Panc1 (cell line): Measurements from ENCODE around the gene TP63. TPM values are rescaled to one million over a fixed set of nuclear protein-coding genes. Genes with fewer than 3 reads are reported as not detected.

ENCODE experiments used
- ATAC-seq: fragments of 200-7000 bp; cut with Tn5 transposase; 2 replicates; pipeline ENCODE4 v1.9.1; 2020; ENCODE audit warnings: mild to moderate bottlenecking, moderate library complexity
- BruUV-seq: library from RNA; stranded (reverse); fragments of 400-500 nt; replicated peaks from 2 replicates; lab custom pipeline; 2021; lab: Mats Ljungman, UMichigan
- CTCF ChIA-PET: fragments of 300-600 bp; sonication (Branson Sonifier 250); formaldehyde crosslinking; loops from one replicate; lab custom pipeline; 2022; ENCODE audit warnings: antibody characterized with exemption; lab: Charles Lee
- POLR2A ChIA-PET: fragments of 300-600 bp; sonication (Branson Sonifier 250); formaldehyde crosslinking; loops from one replicate; lab custom pipeline; 2022; ENCODE audit warnings: antibody characterized with exemption; lab: Charles Lee
- DNase-seq: peaks from one replicate; pipeline ENCODE4 v3.0.0-alpha.2; 2010; ENCODE audit warnings: low read depth, low spot score
- H3K27ac ChIP-seq: 2 replicates; pipeline ENCODE4 v1.5.1; 2011; ENCODE audit warnings: mild to moderate bottlenecking, low read length, inconsistent platforms
- H3K27me3 ChIP-seq: fragments of 200-500 bp; sonication (Bioruptor generic); 2 replicates; pipeline ENCODE4 v1.6.0; 2014; ENCODE audit warnings: low read length, inconsistent platforms; ENCODE audit not compliant: control insufficient read depth, insufficient read depth
- H3K36me3 ChIP-seq: fragments of 200-500 bp; sonication (Bioruptor generic); 2 replicates; pipeline ENCODE4 v1.5.1; 2014; ENCODE audit warnings: inconsistent platforms, mild to moderate bottlenecking, low read length, moderate library complexity; ENCODE audit not compliant: control insufficient read depth, insufficient read depth
- H3K4me1 ChIP-seq: 2 replicates; pipeline ENCODE4 v1.5.1; 2011; ENCODE audit warnings: inconsistent platforms, mild to moderate bottlenecking, low read length, moderate library complexity; ENCODE audit not compliant: control insufficient read depth, insufficient read depth
- H3K4me3 ChIP-seq, 2 experiments: 2 replicates each; pipeline ENCODE4 v1.5.1; 2011 to 2012; ENCODE audit warnings: low read depth in 2 of 2, low read length in 2 of 2, mild to moderate bottlenecking in 2 of 2, inconsistent platforms in 1 of 2, moderate library complexity in 1 of 2
- H3K9me3 ChIP-seq: fragments of 200-500 bp; sonication (Bioruptor generic); 2 replicates; pipeline ENCODE4 v1.5.1; 2014; ENCODE audit warnings: low read depth, mild to moderate bottlenecking, inconsistent platforms, low read length, moderate library complexity; ENCODE audit not compliant: control insufficient read depth, insufficient read depth
- CTCF ChIP-seq: fragments of 450-650 bp; IDR thresholded peaks from 2 replicates; pipeline ENCODE4 v1.5.1; 2017; ENCODE audit warnings: mild to moderate bottlenecking
- POLR2AphosphoS5 ChIP-seq: IDR thresholded peaks from 2 replicates; pipeline ENCODE4 v1.6.1; 2012; ENCODE audit warnings: mild to moderate bottlenecking, low read depth, low read length, moderate library complexity
- REST ChIP-seq, 2 experiments: IDR thresholded peaks; 2 replicates each; pipeline ENCODE4 v1.6.1; 2011 to 2012; ENCODE audit warnings: low read depth in 2 of 2, control low read depth in 1 of 2, low read length in 1 of 2, mild to moderate bottlenecking in 1 of 2, moderate library complexity in 1 of 2; ENCODE audit not compliant: insufficient read depth in 1 of 2
- SIN3A ChIP-seq: IDR thresholded peaks from 2 replicates; pipeline ENCODE4 v1.6.1; 2012; ENCODE audit warnings: low read depth, mild to moderate bottlenecking, low read length, moderate library complexity, borderline replicate concordance; ENCODE audit not compliant: insufficient read depth
- TCF7L2 ChIP-seq: IDR thresholded peaks from 2 replicates; pipeline ENCODE4 v1.6.1; 2011; ENCODE audit warnings: mild to moderate bottlenecking, low read depth, low read length, inconsistent platforms
- in situ Hi-C: cut with HindIII; loops from 2 replicates; pipeline ENCODE4 v1.10.0; 2016; ENCODE audit warnings: low sequenced_read_pairs, low pct_unique_long_range_greater_than_20kb
- intact Hi-C: fragments of 100-400 bp; cut with micrococcal nuclease; formaldehyde crosslinking; loops from one replicate; pipeline ENCODE4 v1.10.0; 2022; ENCODE audit not compliant: unreplicated experiment
- total RNA-seq: library from RNA; stranded (reverse); gene quantifications from one replicate; pipeline ENCODE4 v1.2.1, GENCODE V29; 2021; ENCODE audit not compliant: unreplicated experiment

Gene TP63
- total RNA-seq, 1 experiment from 2014 or later, result 0.51 TPM

DNA sequence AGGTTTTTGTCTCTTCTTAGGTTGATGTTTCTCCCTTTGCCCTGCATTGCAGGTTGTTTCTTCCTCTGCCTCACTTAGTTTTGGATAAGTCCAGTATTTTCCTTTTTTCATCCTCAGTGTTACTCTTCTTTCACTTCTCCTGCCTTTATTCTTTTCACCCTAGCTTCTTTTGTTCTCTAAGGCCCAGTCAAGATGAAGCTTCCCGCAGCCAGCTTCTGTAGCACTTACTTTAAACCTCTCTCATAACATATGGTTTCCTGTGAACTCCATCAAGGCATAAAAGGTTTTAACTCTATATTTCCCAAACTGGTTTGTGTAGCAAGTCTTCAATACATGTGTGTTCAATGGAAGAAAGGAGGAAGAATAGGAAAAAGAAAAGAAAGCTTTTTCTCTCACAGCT lies 54.1 kb downstream of the TP63 start:
- Histone ChIP-seq H3K27ac (no peak overlapping the region), H3K27me3 (no peaks in the 10 kb centered on the region), H3K36me3 (no peaks in the 10 kb centered on the region), H3K9me3 (no peaks in the 10 kb centered on the region), H3K4me3 (no peak overlapping the region), H3K4me1 (no peaks in the 10 kb centered on the region)
- DNase-seq (no peak), ATAC-seq (no peak)
- ChIA-PET POLR2A (no interaction called here), CTCF (no interaction called here)
- no peak for TF ChIP-seq TCF7L2
- no peak for TF ChIP-seq CTCF
- no peak for TF ChIP-seq SIN3A
- no peak for TF ChIP-seq POLR2AphosphoS5
- TF ChIP-seq REST (IDR thresholded peaks at IDR 0.05; ENCODE audit: insufficient read depth in 1 of 2, low read depth in 2 of 2, low read length in 1 of 2), result no peak
- BruUV-seq, result no TSS peak
- intact Hi-C loops (no loop called here), in situ Hi-C loops (no loop called here)

- ATAC-seq (no peak), DNase-seq (no peak)
- H3K36me3 ChIP-seq, result no peaks in the 10 kb centered on the region
- H3K9me3 ChIP-seq, result no peaks in the 10 kb centered on the region
- no peak overlapping the region for H3K27ac ChIP-seq
- H3K27me3 ChIP-seq, result no peaks in the 10 kb centered on the region
- ChIA-PET CTCF (no interaction called here), POLR2A (interaction anchor here (0.5 kb wide), 1 partner anchor 1304 kb away, joined by 3 read pairs; no protein-coding TSS in a partner anchor)
- no TSS peak for BruUV-seq
- in situ Hi-C loops (no loop called here), intact Hi-C loops (no loop called here)
- H3K4me1 ChIP-seq, result no peaks in the 10 kb centered on the region
- TF ChIP-seq POLR2AphosphoS5 (no peak), REST (IDR thresholded peaks at IDR 0.05; ENCODE audit: insufficient read depth in 1 of 2, low read depth in 2 of 2, low read length in 1 of 2) (no peak), SIN3A (no peak), TCF7L2 (no peak), CTCF (no peak)
- H3K4me3 ChIP-seq, result no peak overlapping the region
Measured at GRCh38 chr3:189685860-189686259, 54.7 kb downstream of the TP63 start.
